Suppressor macrophage (primary cell): ENCODE measurements around the gene GNPNAT1.

Experiments used
- DNase-seq, 4 experiments: peaks; one replicate each; pipeline ENCODE4 v3.0.0-alpha.2; 2020 to 2022
- total RNA-seq, 17 experiments: gene quantifications; one replicate each; lab custom pipeline; 2026; ENCODE audit warnings: mixed read lengths in 6 of 17, inconsistent platforms in 3 of 17; lab: John Stamatoyannopoulos, UW

Gene GNPNAT1
- total RNA-seq: 8.4 to 39.1 (median 21.8) reads per million in 17 experiments

GRCh38 chr14:52791223-52792096 lies at the start of gene GNPNAT1:
TSS of gene GNPNAT1 (minus strand) at chr14:52791607. CDS start at chr14:52784650, 6,957 bp downstream.
- DNase-seq: peak; percentile 84 to 96 (median 89)

GRCh38 chr14:52840877-52841276 lies 49.5 kb upstream of the GNPNAT1 start:
- DNase-seq: peak; percentile 68 to 81 (median 77)

- no peak for DNase-seq
These were observed 46.0 kb upstream of the GNPNAT1 start for GRCh38 chr14:52837451-52837850.

- DNase-seq: no peak
These were observed 44.7 kb upstream of the GNPNAT1 start for GRCh38 chr14:52836063-52836462.

GRCh38 chr14:52835122-52835903 lies 43.9 kb upstream of the GNPNAT1 start:
- DNase-seq: peak in 3 of 4 experiments; percentile 14 to 21 (median 15)

- no peak for DNase-seq
These were observed 43.0 kb upstream of the GNPNAT1 start for GRCh38 chr14:52834440-52834842.

GRCh38 chr14:52833891-52834290 lies 42.5 kb upstream of the GNPNAT1 start:
- no peak for DNase-seq

GRCh38 chr14:52829527-52830185 lies 38.2 kb upstream of the GNPNAT1 start:
- no peak for DNase-seq

- DNase-seq: no peak
These were observed 36.0 kb upstream of the GNPNAT1 start for GRCh38 chr14:52827426-52827825.

- no peak for DNase-seq
These were observed 33.7 kb upstream of the GNPNAT1 start for GRCh38 chr14:52825085-52825484.

- DNase-seq: no peak
These were observed 33.1 kb upstream of the GNPNAT1 start for GRCh38 chr14:52824462-52824861.

- DNase-seq: no peak
These were observed 30.4 kb upstream of the GNPNAT1 start for GRCh38 chr14:52821805-52822250.

- DNase-seq: no peak
These were observed 16.7 kb upstream of the GNPNAT1 start for GRCh38 chr14:52808101-52808500.

- DNase-seq: no peak
These were observed 14.7 kb upstream of the GNPNAT1 start for GRCh38 chr14:52806115-52806514.

GRCh38 chr14:52802597-52802996 lies 11.2 kb upstream of the GNPNAT1 start:
- no peak for DNase-seq

- peak; percentile 13 to 61 (median 32) for DNase-seq
These were observed 9.8 kb upstream of the GNPNAT1 start for GRCh38 chr14:52801014-52801712.

- no peak for DNase-seq
These were observed 7.4 kb upstream of the GNPNAT1 start for GRCh38 chr14:52798826-52799225.

GRCh38 chr14:52797653-52798052 lies 6.2 kb upstream of the GNPNAT1 start:
- DNase-seq: no peak

- no peak for DNase-seq
These were observed 1.7 kb upstream of the GNPNAT1 start for GRCh38 chr14:52793061-52793460.

GRCh38 chr14:52792097-52792415 lies 649 bp upstream of the GNPNAT1 start:
- no peak for DNase-seq

- peak in 1 of 4 experiments; percentile 54 for DNase-seq
These were observed 618 bp downstream of the GNPNAT1 start for GRCh38 chr14:52790756-52791222.
